SK-N-SH (cell line): ENCODE measurements around the gene SMIM44.

ENCODE experiments used
- NRF1 ChIP-seq: IDR thresholded peaks from 2 replicates; pipeline ENCODE4 v1.6.1; 2012; ENCODE audit warnings: low read depth, mild to moderate bottlenecking, low read length
- PBX3 ChIP-seq: IDR thresholded peaks from 2 replicates; pipeline ENCODE4; 2012
- POLR2AphosphoS5 ChIP-seq: IDR thresholded peaks from 2 replicates; pipeline ENCODE4 v1.6.1; 2012; ENCODE audit warnings: low read depth, low read length
- RAD21 ChIP-seq: IDR thresholded peaks from 2 replicates; pipeline ENCODE4 v1.6.1; 2012; ENCODE audit warnings: mild to moderate bottlenecking, low read length
- SIN3A ChIP-seq: IDR thresholded peaks from 2 replicates; pipeline ENCODE4 v1.6.1; 2012; ENCODE audit warnings: low read depth, mild to moderate bottlenecking, low read length, moderate library complexity, borderline replicate concordance
- SMC3 ChIP-seq: IDR thresholded peaks from 2 replicates; pipeline ENCODE4 v1.6.1; 2012; ENCODE audit warnings: low read depth, low read length, improper control_type of control experiment
- TAF1 ChIP-seq: IDR thresholded peaks from 2 replicates; pipeline ENCODE4 v1.6.1; 2012; ENCODE audit warnings: low read depth, mild to moderate bottlenecking, low read length, moderate library complexity, borderline replicate concordance
- TEAD4 ChIP-seq: IDR thresholded peaks from 2 replicates; pipeline ENCODE4 v1.4.0; 2012; ENCODE audit warnings: mild to moderate bottlenecking, borderline replicate concordance; ENCODE audit not compliant: insufficient read depth
- TF ChIP-seq, protein P1 (sequence below): fragments of 200-600 bp; sonication (generic); IDR thresholded peaks from 2 replicates; pipeline ENCODE4 v1.6.1; 2017; ENCODE audit warnings: antibody characterized with exemption, mild to moderate bottlenecking, moderate library complexity

- no peak for TF ChIP-seq SMC3
- TF ChIP-seq, protein P1, sequence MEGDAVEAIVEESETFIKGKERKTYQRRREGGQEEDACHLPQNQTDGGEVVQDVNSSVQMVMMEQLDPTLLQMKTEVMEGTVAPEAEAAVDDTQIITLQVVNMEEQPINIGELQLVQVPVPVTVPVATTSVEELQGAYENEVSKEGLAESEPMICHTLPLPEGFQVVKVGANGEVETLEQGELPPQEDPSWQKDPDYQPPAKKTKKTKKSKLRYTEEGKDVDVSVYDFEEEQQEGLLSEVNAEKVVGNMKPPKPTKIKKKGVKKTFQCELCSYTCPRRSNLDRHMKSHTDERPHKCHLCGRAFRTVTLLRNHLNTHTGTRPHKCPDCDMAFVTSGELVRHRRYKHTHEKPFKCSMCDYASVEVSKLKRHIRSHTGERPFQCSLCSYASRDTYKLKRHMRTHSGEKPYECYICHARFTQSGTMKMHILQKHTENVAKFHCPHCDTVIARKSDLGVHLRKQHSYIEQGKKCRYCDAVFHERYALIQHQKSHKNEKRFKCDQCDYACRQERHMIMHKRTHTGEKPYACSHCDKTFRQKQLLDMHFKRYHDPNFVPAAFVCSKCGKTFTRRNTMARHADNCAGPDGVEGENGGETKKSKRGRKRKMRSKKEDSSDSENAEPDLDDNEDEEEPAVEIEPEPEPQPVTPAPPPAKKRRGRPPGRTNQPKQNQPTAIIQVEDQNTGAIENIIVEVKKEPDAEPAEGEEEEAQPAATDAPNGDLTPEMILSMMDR = no peak
- TF ChIP-seq SIN3A = no peak
- TF ChIP-seq NRF1 = no peak
- TF ChIP-seq TAF1 = no peak
- TF ChIP-seq PBX3 = no peak
- TF ChIP-seq POLR2AphosphoS5 = no peak
- no peak for TF ChIP-seq TEAD4
- TF ChIP-seq RAD21 = no peak
Measured at GRCh38 chr19:3522421-3523360, 39.5 kb upstream of the SMIM44 start.
